ENCODE data around the gene SLC7A8.

- TF ChIP-seq ZNF561 (tag by site-specific recombination; IDR thresholded peaks at IDR 0.05; ENCODE audit: borderline replicate concordance) (no peak), ZNF138 (tag by site-specific recombination; IDR thresholded peaks at IDR 0.05; ENCODE audit: borderline replicate concordance) (no peak), ZFP41 (tag by site-specific recombination; IDR thresholded peaks at IDR 0.05; ENCODE audit: borderline replicate concordance) (no peak), ZNF274 (IDR thresholded peaks at IDR 0.05; ENCODE audit: low read length) (no peak), ZNF274 (tag by site-specific recombination; IDR thresholded peaks at IDR 0.05; ENCODE audit: borderline replicate concordance) (no peak), ZNF133 (tag by site-specific recombination; IDR thresholded peaks at IDR 0.05) (no peak), ZBTB1 (tag by site-specific recombination; IDR thresholded peaks at IDR 0.05) (no peak), ZNF449 (tag by site-specific recombination; IDR thresholded peaks at IDR 0.05) (no peak), ZNF362 (tag by site-specific recombination; IDR thresholded peaks at IDR 0.05) (no peak)
- TF ChIP-seq, protein P1, sequence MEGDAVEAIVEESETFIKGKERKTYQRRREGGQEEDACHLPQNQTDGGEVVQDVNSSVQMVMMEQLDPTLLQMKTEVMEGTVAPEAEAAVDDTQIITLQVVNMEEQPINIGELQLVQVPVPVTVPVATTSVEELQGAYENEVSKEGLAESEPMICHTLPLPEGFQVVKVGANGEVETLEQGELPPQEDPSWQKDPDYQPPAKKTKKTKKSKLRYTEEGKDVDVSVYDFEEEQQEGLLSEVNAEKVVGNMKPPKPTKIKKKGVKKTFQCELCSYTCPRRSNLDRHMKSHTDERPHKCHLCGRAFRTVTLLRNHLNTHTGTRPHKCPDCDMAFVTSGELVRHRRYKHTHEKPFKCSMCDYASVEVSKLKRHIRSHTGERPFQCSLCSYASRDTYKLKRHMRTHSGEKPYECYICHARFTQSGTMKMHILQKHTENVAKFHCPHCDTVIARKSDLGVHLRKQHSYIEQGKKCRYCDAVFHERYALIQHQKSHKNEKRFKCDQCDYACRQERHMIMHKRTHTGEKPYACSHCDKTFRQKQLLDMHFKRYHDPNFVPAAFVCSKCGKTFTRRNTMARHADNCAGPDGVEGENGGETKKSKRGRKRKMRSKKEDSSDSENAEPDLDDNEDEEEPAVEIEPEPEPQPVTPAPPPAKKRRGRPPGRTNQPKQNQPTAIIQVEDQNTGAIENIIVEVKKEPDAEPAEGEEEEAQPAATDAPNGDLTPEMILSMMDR (tag by site-specific recombination; IDR thresholded peaks at IDR 0.05): no peak
- TF ChIP-seq, protein P2, sequence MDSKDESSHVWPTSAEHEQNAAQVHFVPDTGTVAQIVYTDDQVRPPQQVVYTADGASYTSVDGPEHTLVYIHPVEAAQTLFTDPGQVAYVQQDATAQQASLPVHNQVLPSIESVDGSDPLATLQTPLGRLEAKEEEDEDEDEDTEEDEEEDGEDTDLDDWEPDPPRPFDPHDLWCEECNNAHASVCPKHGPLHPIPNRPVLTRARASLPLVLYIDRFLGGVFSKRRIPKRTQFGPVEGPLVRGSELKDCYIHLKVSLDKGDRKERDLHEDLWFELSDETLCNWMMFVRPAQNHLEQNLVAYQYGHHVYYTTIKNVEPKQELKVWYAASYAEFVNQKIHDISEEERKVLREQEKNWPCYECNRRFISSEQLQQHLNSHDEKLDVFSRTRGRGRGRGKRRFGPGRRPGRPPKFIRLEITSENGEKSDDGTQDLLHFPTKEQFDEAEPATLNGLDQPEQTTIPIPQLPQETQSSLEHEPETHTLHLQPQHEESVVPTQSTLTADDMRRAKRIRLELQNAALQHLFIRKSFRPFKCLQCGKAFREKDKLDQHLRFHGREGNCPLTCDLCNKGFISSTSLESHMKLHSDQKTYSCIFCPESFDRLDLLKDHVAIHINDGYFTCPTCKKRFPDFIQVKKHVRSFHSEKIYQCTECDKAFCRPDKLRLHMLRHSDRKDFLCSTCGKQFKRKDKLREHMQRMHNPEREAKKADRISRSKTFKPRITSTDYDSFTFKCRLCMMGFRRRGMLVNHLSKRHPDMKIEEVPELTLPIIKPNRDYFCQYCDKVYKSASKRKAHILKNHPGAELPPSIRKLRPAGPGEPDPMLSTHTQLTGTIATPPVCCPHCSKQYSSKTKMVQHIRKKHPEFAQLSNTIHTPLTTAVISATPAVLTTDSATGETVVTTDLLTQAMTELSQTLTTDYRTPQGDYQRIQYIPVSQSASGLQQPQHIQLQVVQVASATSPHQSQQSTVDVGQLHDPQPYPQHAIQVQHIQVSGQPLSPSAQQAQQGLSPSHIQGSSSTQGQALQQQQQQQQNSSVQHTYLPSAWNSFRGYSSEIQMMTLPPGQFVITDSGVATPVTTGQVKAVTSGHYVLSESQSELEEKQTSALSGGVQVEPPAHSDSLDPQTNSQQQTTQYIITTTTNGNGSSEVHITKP (tag by site-specific recombination; IDR thresholded peaks at IDR 0.05): no peak
Observed at GRCh38 chr14:23141706-23142444, 41.6 kb downstream of the SLC7A8 start.
